HepG2 (cell line): ENCODE measurements around the gene TUBA4A. TPM values are rescaled to one million over a fixed set of nuclear protein-coding genes. Genes with fewer than 3 reads are reported as not detected.

Experiments
- BHLHE40 ChIP-seq: IDR thresholded peaks from 2 replicates; pipeline ENCODE4 v1.6.1; 2011; ENCODE audit warnings: low read length, improper control_type of control experiment
- DNMT3B ChIP-seq: conservative IDR thresholded peaks from 2 replicates; pipeline ENCODE4 v1.6.1; 2016; ENCODE audit warnings: missing biosample characterization, control low read depth
- MZF1 ChIP-seq: sonication (generic); formaldehyde crosslinking; IDR thresholded peaks from 2 replicates; pipeline ENCODE4 v1.8.1; 2023; ENCODE audit warnings: mild to moderate bottlenecking, missing genetic modification reagents, borderline replicate concordance
- NFYC ChIP-seq: IDR thresholded peaks from 2 replicates; pipeline ENCODE4 v1.6.1; 2016; ENCODE audit warnings: missing genetic modification reagents, missing compliant biosample characterization
- ONECUT2 ChIP-seq: sonication (generic); formaldehyde crosslinking; IDR thresholded peaks from 2 replicates; pipeline ENCODE4 v1.4.0; 2020; ENCODE audit warnings: missing genetic modification reagents
- PPARG ChIP-seq: conservative IDR thresholded peaks from 2 replicates; pipeline ENCODE4 v1.6.1; 2016; ENCODE audit warnings: missing biosample characterization, missing genetic modification reagents
- PRDM15 ChIP-seq: sonication (generic); formaldehyde crosslinking; IDR thresholded peaks from 2 replicates; pipeline ENCODE4 v1.4.0; 2020; ENCODE audit warnings: missing genetic modification reagents
- SRSF9 ChIP-seq: fragments of 200-400 bp; formaldehyde crosslinking; IDR thresholded peaks from 2 replicates; pipeline ENCODE4 v1.6.1; 2018; ENCODE audit warnings: borderline replicate concordance, mild to moderate bottlenecking, low read depth, low read length; ENCODE audit not compliant: insufficient read depth, poor library complexity, severe bottlenecking
- ZMAT3 ChIP-seq: sonication (generic); formaldehyde crosslinking; conservative IDR thresholded peaks from 2 replicates; pipeline ENCODE4 v1.7.0; 2021; ENCODE audit warnings: missing genetic modification reagents
- ZNF274 ChIP-seq: sonication (generic); formaldehyde crosslinking; IDR thresholded peaks from 2 replicates; pipeline ENCODE4 v1.5.1; 2020; ENCODE audit warnings: mild to moderate bottlenecking, missing genetic modification reagents
- ZNF451 ChIP-seq: sonication (generic); formaldehyde crosslinking; IDR thresholded peaks from 2 replicates; pipeline ENCODE4 v1.5.0; 2020; ENCODE audit warnings: mild to moderate bottlenecking, missing genetic modification reagents
- ZNF687 ChIP-seq: sonication (generic); formaldehyde crosslinking; IDR thresholded peaks from 2 replicates; pipeline ENCODE4 v1.5.1; 2020; ENCODE audit warnings: mild to moderate bottlenecking, missing genetic modification reagents, moderate library complexity
- ZNF7 ChIP-seq: IDR thresholded peaks from 2 replicates; pipeline ENCODE4 v1.6.1; 2016; ENCODE audit warnings: missing biosample characterization, missing genetic modification reagents
- ZNF781 ChIP-seq: sonication (generic); formaldehyde crosslinking; IDR thresholded peaks from 2 replicates; pipeline ENCODE4 v1.5.1; 2020; ENCODE audit warnings: borderline replicate concordance, mild to moderate bottlenecking, missing genetic modification reagents; ENCODE audit errors: not compliant biosample characterization
- ZSCAN5A ChIP-seq: sonication (generic); formaldehyde crosslinking; IDR thresholded peaks from 2 replicates; pipeline ENCODE4 v1.8.0; 2022; ENCODE audit warnings: mild to moderate bottlenecking, missing genetic modification reagents, borderline replicate concordance
- ZUFSP ChIP-seq: sonication (generic); formaldehyde crosslinking; IDR thresholded peaks from 2 replicates; pipeline ENCODE4 v1.9.0; 2021; ENCODE audit warnings: missing genetic modification reagents, mild to moderate bottlenecking, borderline replicate concordance
- polyA plus RNA-seq, 8 experiments: library from polyadenylated mRNA; depleted of rRNA in 3 of 8; stranded (reverse) in 7 of 8; unstranded in 1 of 8; fragments of >200 nt; fragmentation: Illumina TruSeq in 4 of 8; extraction: Trizol in 4 of 8; gene quantifications; 2 replicates each; pipeline versions ENCODE4 v1.2.1 to v1.2.3, GENCODE V29; 2011 to 2016; ENCODE audit warnings: low read depth in 4 of 8, missing spikeins in 1 of 8, mixed read lengths in 1 of 8; ENCODE audit not compliant: insufficient read depth in 1 of 8
- total RNA-seq, 5 experiments: library from RNA; depleted of rRNA; stranded (reverse); fragments of >200 nt; fragmentation: Illumina TruSeq; extraction: Trizol; gene quantifications; 2 replicates each; pipeline ENCODE4 v1.2.3, GENCODE V29; 2016; ENCODE audit warnings: low read depth in 1 of 5

The TUBA4A gene
- total and polyA plus RNA-seq, 2 of the 13 experiments (the other 11 are each of a cell fraction or from before 2014, with no cell fraction given) = 1.3 to 12.7 TPM

- TF ChIP-seq PRDM15 (CRISPR knock-in tag) (no peak), ZNF687 (CRISPR knock-in tag) (no peak), ZMAT3 (no peak), ZNF451 (CRISPR knock-in tag) (no peak), ZSCAN5A (CRISPR knock-in tag) (no peak), ONECUT2 (CRISPR knock-in tag) (no peak), SRSF9 (no peak), ZNF7 (CRISPR knock-in tag) (no peak), MZF1 (no peak), BHLHE40 (peak; percentile 42; the same call in 1 of the 2 replicates), PPARG (CRISPR knock-in tag) (no peak), ZNF274 (no peak), ZNF781 (CRISPR knock-in tag) (no peak), DNMT3B (no peak), NFYC (CRISPR knock-in tag) (no peak), ZUFSP (CRISPR knock-in tag) (no peak)
Observed at GRCh38 chr2:219252900-219253752, 592 bp downstream of the TUBA4A start, which contains the start of gene TUBA4B (continued).
